ENCODE results near the gene HOXD11.

Gene HOXD11

DNA sequence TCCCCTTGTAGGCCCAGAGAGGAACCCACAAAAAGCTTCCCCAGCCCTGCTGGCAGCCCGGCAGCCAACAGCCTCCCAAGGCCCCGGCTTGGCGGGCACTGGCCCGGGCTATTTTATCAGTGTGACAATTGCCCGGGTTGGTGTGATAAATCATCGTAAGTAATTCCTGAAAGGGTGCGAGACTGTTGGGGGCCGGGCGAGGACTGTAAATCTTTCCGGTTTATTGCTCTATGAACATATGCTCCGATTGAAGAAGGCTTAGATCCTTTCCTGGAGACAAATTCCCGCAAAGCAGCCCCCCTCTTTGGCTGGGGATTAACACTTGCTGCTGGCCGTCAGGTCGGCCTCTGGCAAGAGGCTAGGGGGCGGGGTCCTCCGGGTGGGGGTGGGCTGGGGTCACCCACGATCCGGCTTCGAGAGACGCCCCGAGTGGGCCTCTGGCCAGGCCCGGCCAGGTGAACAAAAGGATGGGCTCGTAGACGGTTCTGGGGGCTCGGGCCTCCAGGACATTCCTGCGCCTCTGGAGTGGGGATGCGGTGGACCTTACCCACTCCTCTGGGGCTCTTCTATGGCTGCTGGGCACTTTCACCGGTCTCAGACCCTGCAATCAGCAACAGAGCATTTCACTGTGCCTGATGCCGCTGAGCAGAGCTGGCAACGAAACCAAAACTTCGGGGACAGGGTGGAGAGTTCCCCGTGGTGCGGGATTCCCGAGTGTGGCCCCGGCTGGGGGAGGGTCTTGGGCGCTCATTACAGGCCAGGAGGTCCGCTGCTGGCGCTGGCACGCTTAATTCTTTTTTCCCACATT, 52.0 kb downstream of the HOXD11 start:
- DNase-seq (ENCODE audit: insufficient read length, low spot score) (no peak), FAIRE-seq (no peak)

Data from GM19239 (cell line).